Ovary (tissue), 3 donors: ENCODE data around the gene GRM2.

Experiments used
- EP300 ChIP-seq: sonication (generic); formaldehyde crosslinking; IDR thresholded peaks from one replicate; pipeline ENCODE4 v1.6.1; 2017; ENCODE audit warnings: antibody characterized with exemption
- POLR2A ChIP-seq: fragments of 450-650 bp; IDR thresholded peaks from one replicate; pipeline ENCODE4 v1.6.1; 2017; ENCODE audit warnings: antibody characterized with exemption, mild to moderate bottlenecking, moderate library complexity
- TF ChIP-seq, protein P1 (sequence below), 3 donors: fragments of 450-650 bp in 2 of 3; fragments of 200-600 bp in 1 of 3; IDR thresholded peaks; one replicate each; pipeline versions ENCODE4 v1.5.1 to v1.8.0; 2016 to 2022; ENCODE audit warnings: antibody characterized with exemption in 3 of 3, mild to moderate bottlenecking in 1 of 3
- donor health status: DM: no; HTN: no; CAD: no.

DNA sequence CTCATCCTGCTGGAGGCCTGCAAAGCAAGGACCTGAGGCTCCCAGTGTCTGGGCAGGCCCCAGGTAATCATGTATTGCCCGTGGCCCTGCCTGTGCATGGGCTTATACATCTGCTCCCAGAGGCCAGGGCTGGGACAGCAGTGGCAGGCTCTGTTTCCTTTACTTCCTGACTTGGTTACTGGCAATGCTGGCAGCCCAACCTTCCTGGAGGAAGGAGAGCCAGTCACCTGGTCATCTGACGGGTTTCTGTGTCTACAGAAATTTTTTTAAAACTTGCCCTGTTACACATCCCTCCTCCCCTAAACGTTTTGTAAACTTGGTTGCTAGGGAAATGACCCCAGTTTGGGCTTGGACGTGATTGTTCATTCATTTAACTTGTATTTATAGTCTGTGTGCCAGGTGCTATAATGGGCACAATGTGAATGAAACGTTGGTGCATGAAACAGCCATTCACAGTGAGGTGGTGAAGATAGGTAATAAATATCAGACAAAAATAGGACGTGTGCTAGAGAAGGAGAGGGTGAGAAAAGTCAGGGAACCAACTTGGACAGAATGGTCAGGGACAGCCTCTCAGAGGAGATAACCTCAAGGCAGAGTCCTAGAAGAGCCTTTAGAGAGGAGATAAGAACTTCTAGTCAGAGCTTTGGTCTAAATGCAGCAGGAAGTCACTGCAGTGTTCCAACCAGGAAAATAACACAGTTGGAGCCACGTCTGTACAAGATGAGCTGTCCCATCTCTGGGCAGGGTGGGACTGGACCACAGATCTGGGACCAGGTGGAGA is 21.7 kb upstream of the GRM2 start:
- TF ChIP-seq EP300, result no peak
- TF ChIP-seq, protein P1, sequence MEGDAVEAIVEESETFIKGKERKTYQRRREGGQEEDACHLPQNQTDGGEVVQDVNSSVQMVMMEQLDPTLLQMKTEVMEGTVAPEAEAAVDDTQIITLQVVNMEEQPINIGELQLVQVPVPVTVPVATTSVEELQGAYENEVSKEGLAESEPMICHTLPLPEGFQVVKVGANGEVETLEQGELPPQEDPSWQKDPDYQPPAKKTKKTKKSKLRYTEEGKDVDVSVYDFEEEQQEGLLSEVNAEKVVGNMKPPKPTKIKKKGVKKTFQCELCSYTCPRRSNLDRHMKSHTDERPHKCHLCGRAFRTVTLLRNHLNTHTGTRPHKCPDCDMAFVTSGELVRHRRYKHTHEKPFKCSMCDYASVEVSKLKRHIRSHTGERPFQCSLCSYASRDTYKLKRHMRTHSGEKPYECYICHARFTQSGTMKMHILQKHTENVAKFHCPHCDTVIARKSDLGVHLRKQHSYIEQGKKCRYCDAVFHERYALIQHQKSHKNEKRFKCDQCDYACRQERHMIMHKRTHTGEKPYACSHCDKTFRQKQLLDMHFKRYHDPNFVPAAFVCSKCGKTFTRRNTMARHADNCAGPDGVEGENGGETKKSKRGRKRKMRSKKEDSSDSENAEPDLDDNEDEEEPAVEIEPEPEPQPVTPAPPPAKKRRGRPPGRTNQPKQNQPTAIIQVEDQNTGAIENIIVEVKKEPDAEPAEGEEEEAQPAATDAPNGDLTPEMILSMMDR (IDR thresholded peaks at IDR 0.05), result no peak
- TF ChIP-seq POLR2A, result no peak
